ENCODE measurements around the gene SPTB. TPM values are rescaled to one million over a fixed set of nuclear protein-coding genes. Genes with fewer than 3 reads are reported as not detected.

Gene SPTB
- total RNA-seq, 4 donors from 2014 or later, result 0.13 to 3.8 (median 1.5) TPM

- H3K4me1 ChIP-seq, result peaks cover 0 to 3% (median 0%) of the 10 kb centered on the region in 3 donors
- TF ChIP-seq POLR2A (IDR thresholded peaks at IDR 0.05) (no peak), CTCF (IDR thresholded peaks at IDR 0.05) (no peak)
- H3K4me3 ChIP-seq, result no peak overlapping the region
- 58 to 65% methylated on average over 6 of the region's 6 CpGs for WGBS, 2 donors
- no peak for DNase-seq
- H3K27ac ChIP-seq, result no peak overlapping the region
- H3K9me3 ChIP-seq, result no peaks in the 10 kb centered on the region
- H3K27me3 ChIP-seq, result peaks cover 0 to 85% (median 0%) of the 10 kb centered on the region in 4 donors
- H3K36me3 ChIP-seq, result no peaks in the 10 kb centered on the region
- intact Hi-C loops (cut with DNase I), result no loop called here
Observed at GRCh38 chr14:64845878-64846277, 33.8 kb downstream of the SPTB start.

GRCh38 chr14:64844969-64845536 lies 34.7 kb downstream of the SPTB start:
- WGBS, 2 donors, result 78 to 92% methylated on average over 3 of the region's 3 CpGs

DNA sequence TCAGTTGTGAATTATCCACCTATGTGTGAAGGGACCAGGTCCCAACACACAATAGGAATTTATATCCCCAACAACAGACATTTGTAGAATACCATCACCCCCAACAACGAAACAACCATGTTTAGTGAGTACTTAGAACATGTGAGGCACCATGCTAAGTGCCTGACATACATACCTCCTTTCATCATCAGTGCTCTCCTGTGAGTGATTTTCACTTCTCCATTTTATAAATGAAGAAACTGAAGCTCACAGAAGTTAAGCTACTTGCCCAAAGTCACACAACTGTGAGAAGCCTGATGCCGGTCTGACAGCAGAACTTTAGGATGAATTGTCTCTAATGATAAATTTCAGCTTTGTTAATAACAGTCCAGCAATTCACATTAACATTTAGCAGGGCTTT lies 35.4 kb downstream of the SPTB start:
- no peak for TF ChIP-seq POLR2A (IDR thresholded peaks at IDR 0.05)
- no peak for TF ChIP-seq CTCF (IDR thresholded peaks at IDR 0.05)
- intact Hi-C loops (cut with DNase I), result no loop called here
- 63 to 76% methylated on average over 2 of the region's 2 CpGs for WGBS, 2 donors
- Histone ChIP-seq H3K36me3 (no peaks in the 10 kb centered on the region), H3K4me3 (no peak overlapping the region), H3K27me3 (peaks cover 0 to 84% (median 0%) of the 10 kb centered on the region in 4 donors), H3K4me1 (peaks cover 0 to 4% (median 0%) of the 10 kb centered on the region in 3 donors), H3K27ac (no peak overlapping the region), H3K9me3 (no peaks in the 10 kb centered on the region)
- DNase-seq, result no peak

More at GRCh38 chr14:64844969-64845536, 34.7 kb downstream of the SPTB start:
- no peaks in the 10 kb centered on the region for H3K36me3 ChIP-seq
- TF ChIP-seq CTCF (IDR thresholded peaks at IDR 0.05) (no peak), POLR2A (IDR thresholded peaks at IDR 0.05) (no peak)
- no peak overlapping the region for H3K27ac ChIP-seq
- peaks cover 0 to 84% (median 0%) of the 10 kb centered on the region in 4 donors for H3K27me3 ChIP-seq
- peaks cover 0 to 4% (median 0%) of the 10 kb centered on the region in 3 donors for H3K4me1 ChIP-seq
- intact Hi-C loops (cut with DNase I), result no loop called here
- no peak overlapping the region for H3K4me3 ChIP-seq
- DNase-seq, result no peak
- H3K9me3 ChIP-seq, result no peaks in the 10 kb centered on the region

DNA sequence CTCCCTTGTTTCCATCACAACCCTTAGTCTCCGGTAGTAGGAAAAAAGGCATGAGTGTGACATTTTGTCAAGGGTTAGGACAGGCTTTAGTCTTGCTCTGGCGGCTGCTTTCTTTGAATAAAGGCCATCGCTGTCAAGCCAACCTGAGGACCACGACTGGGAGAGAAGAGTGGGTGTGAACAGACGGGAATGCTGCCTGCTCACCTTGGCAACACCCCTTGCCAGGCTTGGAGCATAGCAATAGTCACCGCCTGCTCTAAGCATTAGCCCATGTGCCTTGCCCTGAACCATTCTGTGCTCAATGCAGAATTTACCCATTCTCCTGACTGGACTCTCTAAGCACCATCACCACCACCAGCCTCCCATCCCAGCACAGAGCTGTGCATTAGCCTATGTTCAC lies 36.2 kb downstream of the SPTB start:
- H3K27ac ChIP-seq, result no peak overlapping the region
- no peak overlapping the region for H3K4me3 ChIP-seq
- H3K9me3 ChIP-seq, result no peaks in the 10 kb centered on the region
- TF ChIP-seq CTCF (IDR thresholded peaks at IDR 0.05) (no peak), POLR2A (IDR thresholded peaks at IDR 0.05) (no peak)
- WGBS, 2 donors, result 74 to 79% methylated on average over 4 to 6 of the region's 6 CpGs
- peaks cover 0 to 91% (median 0%) of the 10 kb centered on the region in 4 donors for H3K27me3 ChIP-seq
- intact Hi-C loops (cut with DNase I), result no loop called here
- no peak for DNase-seq
- H3K36me3 ChIP-seq, result no peaks in the 10 kb centered on the region
- peaks cover 0 to 8% (median 0%) of the 10 kb centered on the region in 3 donors for H3K4me1 ChIP-seq

DNA sequence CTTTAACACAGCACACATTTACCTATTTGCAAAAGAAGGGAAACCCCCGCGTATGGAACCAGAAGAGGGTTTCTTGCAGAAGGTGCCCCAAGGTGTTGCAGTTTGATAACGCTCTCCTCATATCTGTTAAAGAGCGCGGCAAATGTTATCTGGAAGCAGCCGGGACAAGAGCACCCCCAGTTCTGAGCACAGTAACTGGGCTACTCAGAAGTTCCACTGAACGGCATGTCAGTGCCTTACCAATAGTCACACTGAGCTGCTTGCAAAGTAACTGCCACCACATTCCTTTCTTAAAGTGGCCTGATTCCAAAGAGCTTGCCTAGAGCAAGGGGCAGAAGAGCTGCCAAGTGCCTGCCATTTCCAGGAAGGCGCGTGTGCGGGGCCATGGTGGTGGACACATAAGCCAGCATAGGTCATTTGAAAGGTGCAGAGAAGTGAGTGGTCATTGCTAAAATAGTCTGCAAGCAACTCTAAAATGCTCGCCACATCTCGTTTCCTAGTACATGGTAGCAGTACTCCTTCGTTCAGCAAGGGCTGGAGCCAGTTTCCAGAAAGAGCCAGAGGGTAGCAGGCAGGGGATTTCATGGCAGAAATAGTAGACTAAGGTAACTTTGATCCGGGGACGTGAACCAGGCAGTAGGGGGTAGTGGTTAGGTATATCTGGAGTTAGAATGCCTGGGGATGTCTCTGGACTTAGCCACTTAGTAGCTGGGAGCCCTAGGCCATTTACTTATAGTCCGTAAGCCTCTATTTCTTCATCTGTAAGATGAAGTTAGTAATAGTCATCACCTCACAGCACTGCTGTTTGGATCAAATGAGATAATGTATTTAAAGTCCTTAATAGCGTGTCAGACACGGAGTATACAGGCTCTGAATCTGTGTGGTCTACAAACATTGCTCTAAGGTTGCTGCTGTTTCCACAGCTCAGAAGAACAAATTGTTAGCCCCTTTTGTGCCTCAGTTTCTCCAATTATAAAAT lies 37.6 kb downstream of the SPTB start:
- peaks cover 0 to 11% (median 0%) of the 10 kb centered on the region in 3 donors for H3K4me1 ChIP-seq
- H3K9me3 ChIP-seq, result no peaks in the 10 kb centered on the region
- 60 to 65% methylated on average over 17 of the region's 18 CpGs for WGBS, 2 donors
- peaks cover 0 to 85% (median 0%) of the 10 kb centered on the region in 4 donors for H3K27me3 ChIP-seq
- H3K36me3 ChIP-seq, result no peaks in the 10 kb centered on the region
- no peak overlapping the region for H3K27ac ChIP-seq
- intact Hi-C loops (cut with DNase I), result no loop called here
- TF ChIP-seq CTCF (IDR thresholded peaks at IDR 0.05) (no peak), POLR2A (IDR thresholded peaks at IDR 0.05) (no peak)
- H3K4me3 ChIP-seq, result no peak overlapping the region
- DNase-seq, result no peak

Data from esophagus squamous epithelium (tissue), 5 donors.